ENCODE results near the gene PREX1. TPM values are rescaled to one million over a fixed set of nuclear protein-coding genes. Genes with fewer than 3 reads are reported as not detected.

Gene PREX1
- total RNA-seq, 4 donors from 2014 or later, result 29.7 to 56.3 (median 46.6) TPM

- TF ChIP-seq, protein P1, sequence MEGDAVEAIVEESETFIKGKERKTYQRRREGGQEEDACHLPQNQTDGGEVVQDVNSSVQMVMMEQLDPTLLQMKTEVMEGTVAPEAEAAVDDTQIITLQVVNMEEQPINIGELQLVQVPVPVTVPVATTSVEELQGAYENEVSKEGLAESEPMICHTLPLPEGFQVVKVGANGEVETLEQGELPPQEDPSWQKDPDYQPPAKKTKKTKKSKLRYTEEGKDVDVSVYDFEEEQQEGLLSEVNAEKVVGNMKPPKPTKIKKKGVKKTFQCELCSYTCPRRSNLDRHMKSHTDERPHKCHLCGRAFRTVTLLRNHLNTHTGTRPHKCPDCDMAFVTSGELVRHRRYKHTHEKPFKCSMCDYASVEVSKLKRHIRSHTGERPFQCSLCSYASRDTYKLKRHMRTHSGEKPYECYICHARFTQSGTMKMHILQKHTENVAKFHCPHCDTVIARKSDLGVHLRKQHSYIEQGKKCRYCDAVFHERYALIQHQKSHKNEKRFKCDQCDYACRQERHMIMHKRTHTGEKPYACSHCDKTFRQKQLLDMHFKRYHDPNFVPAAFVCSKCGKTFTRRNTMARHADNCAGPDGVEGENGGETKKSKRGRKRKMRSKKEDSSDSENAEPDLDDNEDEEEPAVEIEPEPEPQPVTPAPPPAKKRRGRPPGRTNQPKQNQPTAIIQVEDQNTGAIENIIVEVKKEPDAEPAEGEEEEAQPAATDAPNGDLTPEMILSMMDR (IDR thresholded peaks at IDR 0.05; ENCODE audit: low read depth), result no peak
Measured at GRCh38 chr20:48649104-48649626, 178.6 kb downstream of the PREX1 start.

DNA sequence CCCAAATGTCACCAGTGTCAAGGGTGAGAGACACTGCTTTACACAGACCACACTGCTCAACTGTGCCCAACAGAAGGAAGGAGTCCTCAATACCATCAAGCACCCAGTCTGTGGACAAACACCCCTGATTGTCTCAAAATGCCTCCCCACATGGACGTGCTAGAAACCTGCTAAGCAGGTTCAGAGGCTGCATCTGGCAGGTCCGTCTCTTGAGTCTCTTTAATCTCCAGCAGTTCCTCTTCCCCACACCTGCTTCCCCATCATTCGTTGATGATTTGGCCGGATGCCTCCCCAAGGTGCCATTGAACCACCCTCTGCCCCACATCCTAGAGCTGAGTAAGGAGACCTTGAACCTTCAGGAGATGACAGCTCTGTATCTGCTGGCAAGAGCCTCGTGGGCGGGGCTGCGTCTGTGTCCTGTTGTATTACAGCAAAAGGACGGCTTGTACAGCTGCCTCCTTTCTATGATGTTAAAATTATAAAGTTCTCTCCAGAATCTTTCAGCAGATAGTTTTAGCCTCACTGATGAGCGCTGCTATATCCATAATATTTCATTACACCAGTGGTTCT is 179.2 kb downstream of the PREX1 start:
- TF ChIP-seq, protein P1 (IDR thresholded peaks at IDR 0.05; ENCODE audit: low read depth), result no peak

DNA sequence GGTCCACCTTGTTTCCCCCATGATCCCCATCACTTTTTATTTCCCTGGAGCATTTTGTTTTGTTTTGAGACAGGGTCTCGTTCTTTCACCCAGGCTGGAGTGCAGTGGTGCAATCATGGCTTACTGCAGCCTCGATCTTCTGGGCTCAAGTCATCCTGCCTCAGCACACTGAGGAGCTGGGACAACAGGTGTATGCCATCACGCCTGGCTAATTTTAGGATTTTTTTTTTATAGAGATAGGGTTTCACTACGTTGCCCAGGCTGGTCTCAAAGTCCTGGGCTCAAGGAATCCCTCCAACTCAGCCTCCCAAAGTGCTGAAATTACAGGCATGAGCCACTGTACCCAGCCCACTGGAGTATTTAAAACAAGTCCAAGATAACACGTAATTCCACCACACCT is 179.9 kb downstream of the PREX1 start:
- TF ChIP-seq, protein P1 (IDR thresholded peaks at IDR 0.05; ENCODE audit: low read depth), result no peak

GRCh38 chr20:48645666-48646065 is 182.1 kb downstream of the PREX1 start:
- TF ChIP-seq, protein P1 (IDR thresholded peaks at IDR 0.05; ENCODE audit: low read depth), result no peak

DNA sequence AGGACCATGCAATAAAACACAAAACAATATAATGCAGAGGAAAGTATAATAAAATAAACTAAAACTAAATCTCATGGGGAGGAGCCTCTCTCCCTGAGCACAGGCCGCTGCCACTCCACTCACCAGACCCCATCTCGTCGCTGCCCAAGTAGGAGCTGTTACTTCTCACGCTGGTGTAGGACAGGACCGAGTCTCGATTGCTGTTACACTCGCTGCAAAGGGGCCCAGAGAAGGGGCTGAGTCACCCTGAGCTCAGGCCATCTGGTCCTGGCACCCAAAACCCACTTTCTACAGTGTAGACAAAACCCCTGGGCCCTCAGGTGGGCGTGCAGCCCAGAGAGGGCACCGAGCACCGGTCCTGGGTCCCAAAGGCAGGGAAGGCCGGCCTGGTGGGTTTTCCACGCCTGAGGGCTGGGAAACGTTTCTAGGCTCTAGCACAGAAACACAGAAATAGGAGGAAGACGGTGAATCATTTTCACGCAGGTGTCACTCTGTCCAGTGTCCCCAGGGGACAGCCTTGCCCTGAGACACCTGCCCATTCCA is 183.4 kb downstream of the PREX1 start:
- TF ChIP-seq, protein P1 (IDR thresholded peaks at IDR 0.05; ENCODE audit: low read depth), result no peak

DNA sequence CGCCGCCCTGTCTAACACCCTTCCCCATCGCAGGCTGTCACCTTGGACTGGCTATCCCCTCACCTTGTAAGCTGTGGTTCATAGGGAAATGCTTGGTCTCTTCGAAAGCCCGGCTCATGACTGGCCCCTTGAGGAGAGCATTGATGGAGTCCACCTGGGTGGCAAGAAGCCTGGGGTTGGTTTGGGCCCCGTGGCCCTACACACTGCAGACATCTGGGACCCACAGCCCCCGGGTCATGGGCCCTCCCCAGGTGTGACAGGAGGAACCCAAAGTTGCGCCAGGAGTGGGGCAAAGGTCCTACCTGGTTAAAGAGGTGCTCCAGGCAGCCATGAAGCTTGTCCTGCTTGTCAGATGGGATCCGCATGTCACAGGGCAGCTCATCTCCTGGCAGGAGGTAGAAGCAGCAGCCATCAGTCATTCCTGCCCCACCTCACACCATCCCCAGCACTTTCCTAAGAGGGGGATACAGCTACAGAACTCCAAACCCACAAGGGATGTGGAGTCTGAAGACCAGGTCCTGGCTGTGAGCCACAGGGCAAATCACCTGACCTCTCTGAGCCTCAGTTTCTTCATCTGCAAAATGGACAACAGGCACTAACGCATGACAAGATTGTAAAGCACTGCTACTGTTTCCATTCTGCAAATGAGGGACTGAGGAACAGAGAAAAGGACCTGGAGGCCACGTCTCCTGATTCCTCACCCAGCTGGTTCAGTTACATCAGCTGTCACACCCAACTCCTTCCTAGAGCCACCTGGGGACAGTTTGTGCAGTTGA is 185.5 kb downstream of the PREX1 start:
- TF ChIP-seq, protein P1 (IDR thresholded peaks at IDR 0.05; ENCODE audit: low read depth), result no peak

- TF ChIP-seq, protein P1 (IDR thresholded peaks at IDR 0.05; ENCODE audit: low read depth), result no peak
Measured at GRCh38 chr20:48640871-48641270, 186.9 kb downstream of the PREX1 start.

Data from subcutaneous adipose tissue (tissue), 4 donors.